ENCODE results near the gene CDKAL1.

- TF ChIP-seq CTCF (IDR thresholded peaks at IDR 0.05 in 8 of 11, conservative IDR thresholded peaks at IDR 0.05 in 3 of 11) (no peak), POLR2AphosphoS5 (IDR thresholded peaks at IDR 0.05) (no peak), POLR2A (IDR thresholded peaks at IDR 0.05) (no peak)
These were observed 69.9 kb downstream of the CDKAL1 start for GRCh38 chr6:20604159-20604558.

Measured in spleen (tissue), 7 donors.